Endothelial cell of umbilical vein (primary cell): ENCODE results near the gene STAU1. TPM values are rescaled to one million over a fixed set of nuclear protein-coding genes. Genes with fewer than 3 reads are reported as not detected.

Experiments
- BruUV-seq: library from RNA; stranded (reverse); fragments of 400-500 nt; replicated peaks from 2 replicates; lab custom pipeline; 2021; lab: Mats Ljungman, UMichigan
- CTCF ChIA-PET: fragments of 300-600, 350-600 bp; sonication (Branson Sonifier 250); formaldehyde crosslinking; loops from one replicate; lab custom pipeline; 2021; ENCODE audit warnings: antibody characterized with exemption, inconsistent platforms; lab: Charles Lee
- POLR2A ChIA-PET: fragments of 300-600, 350-600 bp; sonication (Branson Sonifier 250); formaldehyde crosslinking; loops from one replicate; lab custom pipeline; 2021; ENCODE audit warnings: antibody characterized with exemption, inconsistent platforms; lab: Charles Lee
- DNase-seq: peaks from one replicate; pipeline ENCODE4 v3.0.0-alpha.2; 2011; ENCODE audit warnings: low read depth, low spot score
- FAIRE-seq: peaks from 2 replicates; lab custom pipeline; 2011; peaks lifted over from hg19 to GRCh38; lab: Jason Lieb, UNC
- H2AFZ ChIP-seq: 2 replicates; pipeline ENCODE4 v1.6.0; 2012; ENCODE audit warnings: low read depth, low read length, control low read depth, inconsistent platforms
- H3K27ac ChIP-seq: 2 replicates; pipeline ENCODE4 v1.5.1; 2011; ENCODE audit warnings: low read depth, mild to moderate bottlenecking, control low read depth, low read length, moderate library complexity; ENCODE audit not compliant: insufficient read depth
- H3K27me3 ChIP-seq, 2 experiments: 2 replicates each; pipeline versions ENCODE4 v1.6.0 to v1.6.1; 2011; ENCODE audit warnings: low read length in 2 of 2, mixed read lengths in 1 of 2; ENCODE audit not compliant: control insufficient read depth in 2 of 2, insufficient read depth in 2 of 2
- H3K36me3 ChIP-seq, 2 experiments: 2 replicates in 1 of 2; 3 replicates in 1 of 2; pipeline ENCODE4 v1.5.1; 2011; ENCODE audit warnings: low read length in 2 of 2, mild to moderate bottlenecking in 1 of 2, moderate library complexity in 1 of 2; ENCODE audit not compliant: control insufficient read depth in 2 of 2, insufficient read depth in 2 of 2; ENCODE audit errors: extremely low read depth in 1 of 2
- H3K4me1 ChIP-seq: 3 replicates; pipeline ENCODE4 v1.5.1; 2011; ENCODE audit warnings: mild to moderate bottlenecking, low read length; ENCODE audit not compliant: control insufficient read depth, insufficient read depth; ENCODE audit errors: extremely low read depth
- H3K4me2 ChIP-seq: 2 replicates; pipeline ENCODE4 v1.6.1; 2011; ENCODE audit warnings: low read length, control low read depth, mixed read lengths; ENCODE audit not compliant: insufficient read depth
- H3K4me3 ChIP-seq, 3 experiments: fragments of 200-600 bp in 1 of 3; sonication (generic), shearing (Covaris generic) in 1 of 3; replicated peaks in 1 of 3; 2 replicates each; pipeline ENCODE4 v1.5.1; 2011 to 2016; ENCODE audit warnings: control low read depth in 3 of 3, low read length in 3 of 3, mild to moderate bottlenecking in 2 of 3, inconsistent platforms in 1 of 3, low read depth in 1 of 3, moderate library complexity in 1 of 3; ENCODE audit not compliant: insufficient read depth in 1 of 3
- H3K79me2 ChIP-seq: 2 replicates; pipeline ENCODE4 v1.6.0; 2012; ENCODE audit warnings: low read length, inconsistent platforms; ENCODE audit not compliant: control insufficient read depth, insufficient read depth
- H3K9ac ChIP-seq: replicated peaks from 2 replicates; pipeline ENCODE3; 2011; ENCODE audit warnings: low read length, control low read depth; ENCODE audit not compliant: insufficient read depth; ENCODE audit errors: extremely low read depth
- H3K9me1 ChIP-seq: replicated peaks from 3 replicates; pipeline ENCODE4 v1.6.0; 2011; ENCODE audit warnings: mild to moderate bottlenecking, low read length; ENCODE audit not compliant: control insufficient read depth, insufficient read depth; ENCODE audit errors: extremely low read depth
- H3K9me3 ChIP-seq: replicated peaks from 2 replicates; pipeline ENCODE4 v1.5.1; 2012; ENCODE audit warnings: low read length, inconsistent platforms; ENCODE audit not compliant: control insufficient read depth, insufficient read depth
- H4K20me1 ChIP-seq: replicated peaks from 2 replicates; pipeline ENCODE3; 2011; ENCODE audit warnings: mild to moderate bottlenecking, low read length; ENCODE audit not compliant: control insufficient read depth, insufficient read depth; ENCODE audit errors: extremely low read depth
- CTCF ChIP-seq, 2 donors: IDR thresholded peaks; 1 replicate in 1 of 2; 2 replicates in 1 of 2; pipeline ENCODE4 v1.5.1; 2011; ENCODE audit warnings: low read length in 2 of 2, mild to moderate bottlenecking in 2 of 2, moderate library complexity in 2 of 2, control low read depth in 1 of 2, inconsistent platforms in 1 of 2, low read depth in 1 of 2; ENCODE audit not compliant: insufficient read depth in 1 of 2; ENCODE audit errors: extremely low read depth in 1 of 2
- EZH2 ChIP-seq: IDR thresholded peaks from 2 replicates; pipeline ENCODE4 v1.6.1; 2012; ENCODE audit warnings: borderline replicate concordance, low read depth, mild to moderate bottlenecking, moderate library complexity, low read length, inconsistent platforms; ENCODE audit not compliant: severe bottlenecking
- FOS ChIP-seq: IDR thresholded peaks from 2 replicates; pipeline ENCODE4 v1.6.1; 2011; ENCODE audit warnings: mild to moderate bottlenecking, low read length, moderate library complexity, borderline replicate concordance; ENCODE audit not compliant: insufficient read depth
- JUN ChIP-seq: IDR thresholded peaks from 2 replicates; pipeline ENCODE4 v1.6.1; 2011; ENCODE audit warnings: borderline replicate concordance, low read depth; ENCODE audit not compliant: insufficient read length, insufficient read depth
- MYC ChIP-seq: IDR thresholded peaks from one replicate; pipeline ENCODE4 v1.6.1; 2011; ENCODE audit warnings: mild to moderate bottlenecking, low read depth, low read length
- POLR2A ChIP-seq: IDR thresholded peaks from 2 replicates; pipeline ENCODE4 v1.6.1; 2012; ENCODE audit warnings: low read depth, mild to moderate bottlenecking, control low read depth, low read length
- POLR2AphosphoS5 ChIP-seq: IDR thresholded peaks from 2 replicates; pipeline ENCODE4 v1.6.1; 2012; ENCODE audit warnings: low read depth, mild to moderate bottlenecking, control low read depth, low read length, moderate library complexity; ENCODE audit not compliant: insufficient read depth
- dilution Hi-C: fragments of 300-500 bp; cut with MboI; formaldehyde crosslinking; loops from one replicate; pipeline ENCODE4 v1.15.0; 2019; ENCODE audit warnings: low sequenced_read_pairs; ENCODE audit not compliant: extremely low pct_ligation_motif_present
- intact Hi-C: fragments of 100-400 bp; cut with micrococcal nuclease; formaldehyde crosslinking; loops from one replicate; pipeline ENCODE4 v1.10.0; 2022
- polyA plus RNA-seq, 4 experiments: library from polyadenylated mRNA; depleted of rRNA in 3 of 4; stranded (reverse) in 3 of 4; unstranded in 1 of 4; fragments of >200 nt; gene quantifications; 2 replicates each; pipeline versions ENCODE4 v1.2.1 to v1.2.3, GENCODE V29; 2011 to 2012; ENCODE audit warnings: missing spikeins in 1 of 4
- total RNA-seq: library from RNA; stranded (reverse); gene quantifications from 2 replicates; pipeline ENCODE4 v1.2.3, GENCODE V29; 2021

Gene STAU1
- total and polyA plus RNA-seq, 2 donors (not counting 3 experiments of a cell fraction or from before 2014, with no cell fraction given) = 53.1 to 98.1 TPM

- H3K27me3 ChIP-seq = no peaks in the 10 kb centered on the region
- FAIRE-seq (peak; percentile 92), DNase-seq (peak; percentile 76)
- no peaks in the 10 kb centered on the region for H4K20me1 ChIP-seq
- H3K9me1 ChIP-seq = no peaks in the 10 kb centered on the region
- H3K27ac ChIP-seq = no peak overlapping the region
- CTCF ChIA-PET = interaction anchor here (0.6 to 4.3 kb wide), 26 partner anchors 10 to 170 kb away, joined by 3 to 170 read pairs (median 4); partner anchors contain the start of gene DDX27
- H3K4me3 ChIP-seq = no peak overlapping the region
- no peaks in the 10 kb centered on the region for H3K9me3 ChIP-seq
- no peaks in the 10 kb centered on the region for H3K79me2 ChIP-seq
- TF ChIP-seq CTCF (IDR thresholded peaks at IDR 0.05; ENCODE audit: extremely low read depth in 1 of 2, insufficient read depth in 1 of 2, low read depth in 1 of 2, low read length in 2 of 2) = peak; percentile 29 to 32
- TF ChIP-seq MYC = no peak
- TF ChIP-seq POLR2A = no peak
- no peak for TF ChIP-seq JUN
- H2AFZ ChIP-seq = no peak overlapping the region
- H3K4me2 ChIP-seq = no peak overlapping the region
- POLR2A ChIA-PET = interaction anchor here (0.5 to 1.0 kb wide), 2 partner anchors 23 to 86 kb away, joined by 3 to 4 read pairs; partner anchors contain the start of gene DDX27
- H3K4me1 ChIP-seq = no peaks in the 10 kb centered on the region
- no TSS peak for BruUV-seq
- H3K36me3 ChIP-seq = peaks cover 10 to 11% of the 10 kb centered on the region in 2 experiments
- dilution Hi-C loops (loop anchor here (10.0 kb wide), 1 partner anchor 92 kb away; no protein-coding TSS in a partner anchor), intact Hi-C loops (loop anchor here (1.0 kb wide), 1 partner anchor 84 kb away; no protein-coding TSS in a partner anchor)
- no peak overlapping the region for H3K9ac ChIP-seq
These were observed 55.1 kb downstream of the STAU1 start for GRCh38 chr20:49132995-49133478.

- Histone ChIP-seq H2AFZ (no peak overlapping the region), H4K20me1 (no peaks in the 10 kb centered on the region), H3K27me3 (no peaks in the 10 kb centered on the region), H3K27ac (no peak overlapping the region), H3K4me2 (no peak overlapping the region), H3K36me3 (peaks cover 13 to 16% of the 10 kb centered on the region in 2 experiments), H3K4me1 (no peaks in the 10 kb centered on the region), H3K4me3 (no peak overlapping the region), H3K79me2 (no peaks in the 10 kb centered on the region), H3K9me3 (no peaks in the 10 kb centered on the region), H3K9me1 (no peaks in the 10 kb centered on the region), H3K9ac (no peak overlapping the region)
- intact Hi-C loops = no loop called here
- DNase-seq (no peak), FAIRE-seq (no peak)
- no TSS peak for BruUV-seq
- TF ChIP-seq CTCF (IDR thresholded peaks at IDR 0.05; ENCODE audit: extremely low read depth in 1 of 2, insufficient read depth in 1 of 2, low read depth in 1 of 2, low read length in 2 of 2) (no peak), FOS (no peak), EZH2 (no peak), POLR2A (no peak), POLR2AphosphoS5 (no peak), MYC (no peak)
- ChIA-PET CTCF (interaction anchor here (1.0 kb wide), 1 partner anchor 95 kb away, joined by 3 read pairs; the partner anchor contains the start of gene DDX27), POLR2A (no interaction called here)
- dilution Hi-C loops = no loop called here
These were observed 64.2 kb downstream of the STAU1 start for GRCh38 chr20:49123982-49124381.
